PC-3 (cell line): ENCODE measurements around the gene MDH2.

ENCODE experiments used
- CTCF ChIP-seq: fragments of 300-600 bp; sonication (generic); conservative IDR thresholded peaks from 2 replicates; pipeline ENCODE4 v1.5.1; 2017; ENCODE audit warnings: antibody characterized with exemption, low read depth, mild to moderate bottlenecking, low read length
- EZH2 ChIP-seq: fragments of 300-600 bp; sonication (generic); IDR thresholded peaks from one replicate; pipeline ENCODE4 v1.6.1; 2017; ENCODE audit warnings: antibody characterized with exemption, mild to moderate bottlenecking, low read length; ENCODE audit not compliant: unreplicated experiment
- EZH2phosphoT487 ChIP-seq: fragments of 300-600 bp; sonication (generic); IDR thresholded peaks from 2 replicates; pipeline ENCODE4 v1.6.1; 2018; ENCODE audit warnings: mild to moderate bottlenecking, antibody characterized with exemption, low read length, borderline replicate concordance

- TF ChIP-seq CTCF (no peak), EZH2 (no peak), EZH2phosphoT487 (no peak)
These were observed 722 bp downstream of the MDH2 start for GRCh38 chr7:76048668-76048988.
